ENCODE data around the gene GUCY1A2.

DNA sequence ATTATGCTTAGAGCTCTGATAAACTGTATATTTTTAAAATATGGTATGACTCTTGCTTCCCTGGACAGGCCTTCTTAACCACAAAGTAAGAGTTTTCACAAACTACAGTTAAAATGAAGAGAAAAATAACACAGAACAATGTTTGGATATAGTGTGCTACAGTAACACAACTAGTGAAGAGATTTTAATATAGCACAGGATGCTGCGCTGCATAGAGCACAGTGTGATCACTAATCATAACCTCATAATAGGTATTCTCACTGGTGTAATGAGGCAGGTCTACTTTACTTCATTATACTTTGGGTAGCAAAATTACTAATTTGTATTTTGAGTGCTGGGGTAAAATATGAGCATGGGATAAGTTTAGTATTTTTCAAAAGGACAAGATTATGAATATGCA lies 256.5 kb downstream of the GUCY1A2 start:
- TF ChIP-seq POLR2A (IDR thresholded peaks at IDR 0.05; ENCODE audit: low read depth, low read length): no peak
- TF ChIP-seq TAF1 (IDR thresholded peaks at IDR 0.05; ENCODE audit: borderline replicate concordance, low read depth, low read length): no peak
- TF ChIP-seq POLR2AphosphoS5 (IDR thresholded peaks at IDR 0.05; ENCODE audit: low read depth, low read length): no peak
